ENCODE measurements around the gene MYLK3.
A peak's percentile ranks its signal among the peaks of the same experiment; 100 is the strongest.
"Not testable (repeated sequence)": the region's sequence is repeated elsewhere in the genome, so short reads cannot be mapped to it uniquely, and the experiment has no call there.

MYLK3 gene

GRCh38 chr16:46688654-46689364 lies 59.3 kb downstream of the MYLK3 start, which contains the start of gene VPS35:
Gene VPS35, minus strand, starts transcription at chr16:46689178. Its CDS starts 45 bp downstream, at chr16:46689133.
- DNase-seq = peak; percentile 98

DNA sequence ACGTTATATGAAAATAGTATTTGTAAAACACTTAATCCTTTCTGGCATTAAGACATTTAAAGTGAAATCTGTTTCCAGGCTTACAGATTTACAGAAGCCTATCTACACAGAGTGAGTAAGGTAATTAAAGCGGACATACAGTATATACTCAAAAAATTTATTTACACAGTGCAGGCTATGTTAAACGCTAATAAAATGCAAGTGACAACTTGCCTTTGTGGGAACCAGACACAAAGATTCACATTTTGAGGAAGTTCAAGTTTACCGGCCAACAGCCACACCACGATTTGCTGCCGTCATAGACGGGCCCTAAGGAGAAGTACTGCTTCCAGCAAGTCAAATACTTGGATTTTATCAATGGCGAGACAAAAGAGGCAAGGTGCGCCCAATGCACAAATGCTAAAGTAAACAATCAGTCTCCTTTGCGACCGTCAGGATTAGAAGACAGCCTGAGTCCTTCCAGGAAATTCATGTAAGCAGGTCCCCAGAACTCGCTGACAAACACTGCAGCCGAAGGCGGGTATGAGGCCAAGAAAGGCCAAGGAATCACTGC lies 60.0 kb downstream of the MYLK3 start:
- DNase-seq = no peak

DNA sequence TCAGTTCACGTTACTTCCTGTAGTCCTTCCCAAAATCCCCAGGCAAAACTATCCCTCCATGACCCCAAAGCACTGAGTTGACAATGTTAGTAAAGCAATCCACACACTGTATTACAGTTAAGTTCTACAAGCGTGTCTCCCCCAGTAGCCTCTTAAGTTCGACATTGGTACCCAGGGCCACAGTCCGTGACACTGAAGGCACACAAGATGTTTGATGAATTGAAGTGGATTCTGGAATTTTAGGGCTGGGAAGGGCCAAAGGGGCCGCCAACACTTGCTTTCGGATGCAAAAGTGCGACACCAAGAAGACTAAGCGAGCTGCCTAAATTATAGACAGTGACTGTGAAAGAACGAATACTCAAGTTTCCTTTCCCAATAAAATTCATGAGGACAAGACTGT lies 60.7 kb downstream of the MYLK3 start:
- no peak for DNase-seq

DNA sequence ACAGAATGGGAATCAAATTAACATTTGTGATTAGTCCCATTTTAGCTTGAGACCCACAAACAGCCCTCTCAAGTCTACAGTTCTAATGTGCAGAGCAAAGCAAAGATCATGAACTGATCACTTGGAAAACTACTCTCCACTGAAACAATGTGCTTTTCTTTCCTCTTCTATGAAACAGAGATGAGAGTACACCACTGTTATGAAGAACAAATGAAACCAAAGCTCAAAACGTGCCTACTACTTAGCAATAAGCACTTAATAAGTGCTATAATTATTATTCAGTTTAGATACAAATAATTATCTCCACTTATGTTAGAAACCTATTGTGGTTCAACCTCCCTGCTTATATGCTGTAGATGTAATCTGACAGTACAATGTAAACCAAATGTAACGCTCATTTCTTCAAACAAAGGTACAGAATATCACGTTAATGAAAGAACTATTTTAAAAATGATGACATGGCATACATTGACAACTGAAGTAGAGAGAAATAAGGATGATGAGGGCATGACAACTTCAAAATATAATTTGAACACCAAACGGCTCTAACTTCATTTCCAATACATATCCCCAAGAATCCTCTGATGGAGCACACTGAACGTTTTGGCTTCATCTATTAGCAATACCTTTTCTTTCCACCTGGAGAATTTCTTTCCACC lies 61.2 kb downstream of the MYLK3 start:
- DNase-seq = no peak

DNA sequence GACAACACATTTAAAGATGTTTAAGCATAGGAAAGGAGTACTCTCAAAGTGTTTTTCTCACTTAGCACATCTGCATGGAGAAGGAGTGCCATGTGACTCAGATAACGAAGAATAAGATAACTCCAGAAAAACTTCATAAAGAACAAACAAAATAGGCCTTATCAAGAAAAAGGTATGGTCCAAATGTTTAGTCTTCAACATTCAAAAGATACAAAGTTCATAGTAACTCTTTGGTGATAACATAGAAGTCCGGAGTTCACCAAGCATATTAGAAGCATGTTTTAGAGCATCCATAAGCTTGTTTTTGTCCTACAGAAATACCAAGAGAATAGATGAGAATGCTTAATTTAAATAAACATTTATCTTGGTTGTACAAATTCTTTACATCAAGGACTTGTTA lies 66.3 kb downstream of the MYLK3 start:
- DNase-seq = not testable (repeated sequence)

- DNase-seq = not testable (repeated sequence)
Observed at GRCh38 chr16:46677943-46678342, 70.2 kb downstream of the MYLK3 start.

GRCh38 chr16:46673320-46674013 lies 74.7 kb downstream of the MYLK3 start:
- DNase-seq = peak; percentile 20

DNA sequence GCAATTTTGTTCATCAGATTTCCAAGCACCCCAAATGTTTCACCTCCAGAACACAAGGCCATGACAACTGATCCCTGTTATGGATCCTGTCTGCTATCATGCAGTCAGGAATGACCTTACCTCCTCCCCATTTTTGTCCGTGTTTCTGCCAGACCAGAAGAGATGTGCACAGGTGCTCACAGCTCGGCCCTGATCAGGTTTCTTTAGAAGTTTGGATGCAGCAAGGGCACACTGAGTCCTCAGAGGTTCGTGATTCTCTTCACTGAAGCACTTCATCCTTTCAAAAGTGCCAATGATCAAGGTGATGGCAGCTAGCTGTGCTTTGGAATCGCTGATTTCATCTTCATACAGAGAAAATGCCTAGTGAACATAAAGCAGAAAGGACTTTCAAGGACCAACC lies 86.0 kb downstream of the MYLK3 start:
- DNase-seq = no peak

DNA sequence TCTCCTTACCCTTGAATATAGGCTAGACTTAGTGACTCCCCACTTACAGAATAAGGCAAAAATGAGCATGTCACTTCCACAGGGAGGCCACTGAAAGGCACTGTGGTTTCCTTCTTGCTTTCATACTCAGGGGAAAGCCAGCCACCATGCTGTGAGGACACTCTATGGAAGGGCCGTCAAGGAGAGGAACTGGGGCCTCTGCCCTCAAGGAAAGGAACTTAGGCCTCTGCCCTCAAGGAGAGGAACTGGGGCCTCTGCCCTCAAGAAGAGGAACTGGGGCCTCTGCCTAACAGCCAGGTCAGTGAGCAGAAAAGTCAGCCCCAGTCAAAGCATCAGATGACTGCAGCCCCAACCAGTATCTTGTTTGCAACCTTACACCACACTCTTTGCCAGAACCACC lies 89.2 kb downstream of the MYLK3 start:
- no peak for DNase-seq

All from NCI-H2171 (cell line).